UCSD-AML1 (cell line): ENCODE data around the gene COL16A1.

Experiments used
- DNase-seq: peaks from one replicate; lab custom pipeline; 2025; ENCODE audit not compliant: unreplicated experiment; lab: John Stamatoyannopoulos, UW

Gene COL16A1

DNA sequence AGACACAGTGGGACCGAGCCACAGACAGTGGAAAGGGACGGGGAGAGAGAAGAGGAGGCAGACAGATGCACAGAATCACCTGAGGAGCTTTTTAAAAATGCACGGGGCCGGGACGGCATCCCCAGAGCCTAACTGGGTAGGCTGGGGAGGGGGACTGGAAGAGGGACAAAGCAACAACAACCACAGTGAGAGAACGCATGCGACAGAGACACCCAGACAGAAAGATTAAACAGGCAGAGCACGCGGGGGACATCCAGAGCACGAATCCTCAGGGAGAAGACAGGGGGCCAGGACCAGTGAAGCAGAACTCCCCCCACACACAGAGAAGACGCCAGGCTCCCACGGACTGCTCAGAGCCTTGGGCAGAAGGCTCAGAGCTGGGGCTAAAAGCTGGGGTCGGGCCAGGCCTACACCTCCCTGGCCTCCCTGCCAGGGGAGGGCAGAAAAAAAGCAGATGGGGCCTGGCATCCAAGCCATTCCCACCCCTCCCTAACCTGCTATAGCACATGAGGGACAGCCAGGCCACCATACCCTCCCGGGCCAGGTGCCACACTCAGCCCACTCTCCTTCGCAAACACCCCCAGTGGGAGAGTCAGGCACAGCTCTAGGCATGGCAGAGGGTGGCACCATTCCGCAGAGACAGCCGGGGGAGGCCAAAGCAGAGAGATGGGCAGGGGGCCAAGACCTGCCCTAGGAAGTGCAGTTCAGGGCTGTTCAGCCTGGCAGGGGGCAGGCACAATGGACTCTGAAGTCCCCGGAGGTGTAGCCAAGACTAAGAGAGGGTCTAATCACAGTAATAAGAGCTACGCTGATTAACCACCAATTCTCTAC, 29.8 kb upstream of the COL16A1 start:
- no peak for DNase-seq

GRCh38 chr1:31732751-31733289, 29.0 kb upstream of the COL16A1 start:
- no peak for DNase-seq

GRCh38 chr1:31732343-31732742, 28.5 kb upstream of the COL16A1 start:
- no peak for DNase-seq

GRCh38 chr1:31731049-31731565, 27.3 kb upstream of the COL16A1 start:
- DNase-seq, result no peak

GRCh38 chr1:31730336-31731048, 26.7 kb upstream of the COL16A1 start:
- no peak for DNase-seq

DNA sequence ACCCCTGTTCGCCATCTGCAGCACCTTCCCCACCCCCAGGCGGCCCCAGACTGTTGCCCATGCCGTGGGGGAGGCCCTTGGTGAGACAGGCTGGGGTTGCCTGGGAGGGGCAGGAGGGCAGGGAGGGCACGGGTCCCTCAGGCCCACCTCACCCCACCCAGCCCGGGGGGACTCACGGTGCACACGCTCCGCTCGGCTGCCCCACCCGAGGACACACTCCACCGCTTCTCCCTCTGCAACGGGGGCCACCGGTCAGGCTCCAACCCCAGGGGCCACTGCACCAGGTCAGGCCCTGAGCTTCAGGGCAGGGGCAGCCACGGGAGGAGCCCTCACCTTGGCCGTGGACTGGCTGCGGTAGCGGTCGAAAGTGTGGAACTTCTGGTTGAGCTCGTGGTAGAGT, 24.0 kb upstream of the COL16A1 start:
- DNase-seq, result no peak

DNA sequence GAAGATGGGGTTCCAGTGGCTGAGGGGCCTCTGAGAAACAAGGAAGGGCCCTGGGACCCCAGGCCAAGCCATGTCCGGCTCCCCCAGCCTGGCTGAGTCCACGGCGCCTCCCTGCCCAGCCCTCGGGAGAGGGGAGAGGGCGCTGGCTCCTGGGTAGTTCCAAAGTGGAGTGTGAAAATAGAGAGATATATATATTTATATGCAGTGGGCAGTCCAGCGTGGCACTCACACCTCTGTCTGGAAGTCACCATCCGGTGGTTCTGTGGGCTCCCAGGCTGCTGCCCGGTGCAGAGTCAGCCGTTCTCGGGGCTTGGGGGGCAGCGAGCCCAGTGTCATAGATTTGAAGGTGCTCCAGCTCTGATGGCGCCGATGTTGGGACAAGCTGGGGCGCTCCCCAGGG, 23.4 kb upstream of the COL16A1 start:
- DNase-seq, result no peak

DNA sequence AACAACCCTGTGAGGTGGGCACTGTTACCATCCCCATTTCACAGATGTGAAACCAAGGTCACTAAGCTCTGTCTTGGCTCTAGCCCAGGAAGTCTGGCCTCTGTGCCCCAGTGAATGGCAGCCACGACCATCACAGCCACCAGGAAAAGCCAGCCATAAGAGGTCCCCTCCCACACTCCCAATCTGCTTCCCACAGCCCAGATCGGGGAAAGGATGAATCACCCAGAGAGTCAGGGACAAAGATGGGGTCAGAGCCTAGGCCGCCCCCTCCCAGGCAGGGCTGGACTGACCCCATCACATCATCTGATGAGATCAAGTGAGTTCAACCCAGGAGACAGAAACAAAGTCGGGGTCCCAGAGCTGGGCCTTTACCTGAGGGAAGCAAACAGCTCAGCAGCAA, 22.9 kb upstream of the COL16A1 start:
- DNase-seq, result no peak

GRCh38 chr1:31725777-31726535, 22.1 kb upstream of the COL16A1 start:
- no peak for DNase-seq

- DNase-seq, result no peak
These were observed 21.3 kb upstream of the COL16A1 start for GRCh38 chr1:31725134-31725533.

DNA sequence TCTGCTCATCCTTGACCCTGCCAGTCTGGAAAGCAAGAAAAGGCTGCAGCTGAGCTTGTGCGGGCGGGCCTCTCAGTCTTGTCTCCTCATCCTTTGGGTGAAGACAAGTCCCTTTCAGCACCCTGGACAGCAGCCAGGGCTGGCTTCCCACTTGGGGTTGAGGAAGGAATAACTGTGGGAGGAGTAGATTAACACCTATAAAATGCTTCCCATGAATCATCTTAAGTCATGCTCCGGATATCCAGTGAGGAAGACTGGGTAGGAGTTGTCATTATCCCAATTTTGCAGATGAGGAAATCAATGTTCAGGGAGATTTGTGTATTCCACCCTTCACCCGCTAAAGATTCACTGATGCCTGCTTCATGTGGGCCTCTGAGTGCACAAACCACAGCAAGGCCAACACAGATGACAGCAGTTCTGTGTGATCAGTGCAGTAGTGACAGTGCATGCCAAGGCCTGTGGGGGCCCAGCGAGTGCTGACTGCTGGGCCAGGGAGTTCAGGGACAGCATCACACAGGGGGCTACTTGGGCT, 20.1 kb upstream of the COL16A1 start:
- DNase-seq, result peak; percentile 67

DNA sequence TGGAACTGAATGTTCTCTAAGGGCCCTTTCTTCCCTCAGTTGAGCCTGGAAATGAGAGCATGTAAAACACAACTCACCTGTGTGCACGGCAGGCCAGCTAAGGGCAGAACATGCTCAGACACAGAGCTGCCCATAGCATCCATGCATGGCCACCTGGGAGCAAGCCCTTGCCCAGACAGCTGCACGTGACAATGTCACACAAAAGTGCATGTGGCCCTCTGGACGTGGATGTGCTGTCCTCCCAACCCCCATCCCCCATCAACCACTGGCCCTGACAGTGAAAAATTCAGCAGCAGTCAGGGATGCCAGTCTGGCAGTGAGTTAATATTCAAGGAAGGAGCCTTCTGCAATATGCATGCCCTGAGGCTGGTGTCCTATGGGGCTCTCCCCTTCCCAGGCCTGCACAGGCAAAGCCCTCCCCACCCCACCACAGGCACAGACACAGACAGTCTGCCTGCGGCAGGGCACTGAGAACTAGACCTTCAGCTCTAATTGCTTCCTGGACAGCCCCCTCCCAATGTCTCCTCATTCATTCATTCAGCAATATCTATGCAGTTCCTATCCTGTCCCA, 14.6 kb upstream of the COL16A1 start:
- no peak for DNase-seq

GRCh38 chr1:31717341-31717740, 13.5 kb upstream of the COL16A1 start:
- DNase-seq, result no peak

GRCh38 chr1:31715873-31716220, 12.0 kb upstream of the COL16A1 start:
- no peak for DNase-seq

DNA sequence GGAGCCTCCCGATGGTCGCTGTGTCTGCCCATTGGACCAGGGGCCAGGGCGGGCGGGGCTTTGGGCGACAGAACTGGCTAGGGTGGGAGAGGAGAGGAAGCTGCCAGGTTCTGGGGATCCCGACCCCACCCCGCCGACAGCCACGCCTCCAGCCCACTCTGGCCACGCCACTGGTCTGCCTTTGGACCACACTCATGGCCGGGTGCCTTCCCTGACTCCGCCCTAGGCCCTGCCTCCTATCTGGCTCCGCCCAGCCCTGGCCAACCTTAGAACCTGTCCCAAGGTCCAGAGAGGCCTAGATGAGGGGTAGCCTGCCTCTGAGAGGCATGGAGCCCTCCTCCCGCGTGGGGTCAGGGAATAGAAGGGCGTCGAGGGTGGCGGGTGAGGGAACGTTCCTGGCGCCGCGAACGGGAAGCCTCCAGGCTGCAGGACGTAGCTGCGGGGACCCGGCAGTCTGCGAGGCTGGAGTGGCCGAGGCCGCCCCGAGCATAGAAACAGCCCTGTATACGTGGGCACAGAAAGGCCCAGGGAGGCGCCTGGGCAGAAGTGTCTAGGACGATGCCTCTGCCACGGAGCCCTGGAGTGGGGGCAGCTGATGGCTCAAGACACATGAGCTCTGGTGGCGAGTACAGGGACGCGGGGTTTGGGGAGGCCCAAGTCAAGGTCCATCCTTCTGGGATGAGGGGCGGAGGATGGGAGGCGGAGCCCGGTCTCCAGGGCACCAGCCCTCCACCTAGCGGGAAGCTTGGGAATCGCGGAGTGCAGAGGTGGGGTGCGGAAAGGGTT, 11.5 kb upstream of the COL16A1 start:
- peak; percentile 24 for DNase-seq

DNA sequence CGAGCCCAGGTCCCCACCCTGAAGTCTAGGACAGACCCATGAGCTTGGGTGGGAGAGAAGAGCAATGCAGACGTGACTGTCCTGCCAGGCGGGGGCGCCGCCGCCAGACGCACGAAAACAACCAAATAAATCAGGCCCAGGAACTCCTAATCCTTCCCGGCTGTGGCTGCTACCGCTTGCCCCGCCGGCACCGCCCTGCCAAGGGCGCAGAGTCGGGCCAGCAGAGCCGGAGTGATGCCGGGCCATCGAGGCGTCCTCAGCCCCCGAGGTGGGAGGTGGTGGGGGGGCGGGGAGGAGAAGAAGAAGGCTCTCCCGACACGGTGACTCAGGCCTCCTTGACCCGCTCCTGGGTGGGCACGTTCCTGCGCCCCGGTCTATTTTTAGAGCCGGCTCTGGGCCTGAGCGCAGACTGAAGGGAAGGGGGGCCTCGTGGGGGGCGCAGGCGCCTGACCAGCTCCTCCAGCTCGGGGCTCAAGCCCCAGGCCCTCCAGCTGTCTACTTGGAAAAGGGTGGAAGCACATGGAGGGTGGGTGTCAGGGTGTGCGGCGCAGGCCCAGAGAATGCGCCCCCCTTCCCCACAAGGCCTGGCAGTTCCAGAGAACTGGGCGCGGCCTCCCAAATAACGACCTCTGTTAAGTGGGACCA, 10.7 kb upstream of the COL16A1 start:
- DNase-seq, result peak; percentile 40

GRCh38 chr1:31712630-31713029, 8.8 kb upstream of the COL16A1 start:
- DNase-seq, result no peak

DNA sequence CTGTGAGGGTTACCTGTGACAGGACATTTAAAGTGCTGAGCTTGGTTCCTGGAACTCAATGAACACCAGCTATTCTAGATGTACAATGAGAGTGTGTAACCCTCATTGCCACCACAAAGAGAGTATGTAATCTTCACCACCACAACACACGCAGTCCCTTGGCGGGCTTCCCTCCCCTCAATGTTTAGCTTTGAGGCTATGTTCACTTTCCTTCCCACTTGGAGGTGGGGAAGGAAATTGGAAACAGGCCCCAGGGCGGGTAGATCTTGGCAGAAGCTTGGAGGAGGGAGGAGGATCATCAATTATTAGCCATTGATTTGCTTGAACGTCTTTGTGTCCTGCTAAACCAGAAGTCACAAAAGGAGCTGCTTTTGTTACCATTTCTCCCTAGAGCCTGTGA, 8.3 kb upstream of the COL16A1 start:
- no peak for DNase-seq

DNA sequence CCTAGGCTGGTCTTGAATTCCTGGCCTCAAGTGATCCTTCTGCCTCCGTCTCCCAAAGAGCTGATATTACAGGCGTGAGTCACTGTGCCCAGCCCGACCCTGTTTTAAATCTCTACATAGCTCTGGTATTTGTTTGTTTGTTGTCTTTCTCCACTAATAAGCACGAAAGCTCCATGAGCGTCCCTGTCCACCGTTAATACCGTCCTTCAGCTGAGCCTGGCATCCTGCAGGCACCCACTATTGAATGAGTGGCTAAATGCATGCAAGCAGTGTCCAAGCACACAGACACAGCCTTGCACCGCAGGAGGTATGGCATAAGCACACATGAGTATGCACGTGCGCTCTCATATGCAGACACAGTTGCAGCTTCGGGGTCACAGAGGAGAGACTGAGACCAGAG, 4.5 kb upstream of the COL16A1 start:
- no peak for DNase-seq

GRCh38 chr1:31707711-31708110, 3.9 kb upstream of the COL16A1 start:
- peak; percentile 38 for DNase-seq
